Stimulated activated CD8-positive, alpha-beta memory T cell treated with anti-CD3 and anti-CD28 coated beads, Interleukin-2, amount 100 ng/mL, for 48 hours (primary cell): ENCODE data around the gene MYADML2.
"Not testable (repeated sequence)": the region's sequence is repeated elsewhere in the genome, so short reads cannot be mapped to it uniquely, and the experiment has no call there.

ENCODE experiments used
- DNase-seq, 2 donors: peaks; one replicate each; pipeline ENCODE4 v3.0.0-alpha.2; 2020; ENCODE audit warnings: low read depth in 2 of 2

The MYADML2 gene, protein sequence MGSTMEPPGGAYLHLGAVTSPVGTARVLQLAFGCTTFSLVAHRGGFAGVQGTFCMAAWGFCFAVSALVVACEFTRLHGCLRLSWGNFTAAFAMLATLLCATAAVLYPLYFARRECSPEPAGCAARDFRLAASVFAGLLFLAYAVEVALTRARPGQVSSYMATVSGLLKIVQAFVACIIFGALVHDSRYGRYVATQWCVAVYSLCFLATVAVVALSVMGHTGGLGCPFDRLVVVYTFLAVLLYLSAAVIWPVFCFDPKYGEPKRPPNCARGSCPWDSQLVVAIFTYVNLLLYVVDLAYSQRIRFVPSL

DNA sequence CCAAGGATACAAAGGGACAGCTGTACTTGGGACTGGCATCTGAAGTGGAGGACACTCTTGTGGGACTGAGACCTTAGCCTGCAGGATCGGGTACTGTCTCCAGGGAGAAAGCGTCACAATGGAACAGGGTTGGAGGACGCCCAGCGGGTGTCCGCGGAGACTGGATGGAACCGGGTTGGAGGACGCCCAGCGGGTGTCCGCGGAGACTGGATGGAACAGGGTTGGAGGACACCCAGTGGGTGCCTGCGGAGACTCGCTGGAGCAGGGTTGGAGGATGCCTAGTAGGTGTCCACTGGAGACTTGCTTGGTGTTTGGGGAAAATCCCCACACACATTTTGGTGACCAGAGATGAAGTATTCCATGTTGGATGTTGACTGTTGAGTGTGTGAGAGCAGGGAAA is at the start of gene MYADML2:
Gene MYADML2, minus strand, starts transcription at position 45 of the 400 bp plus-strand sequence. CDS start 5,492 bp downstream, outside the sequence.
- no peak for DNase-seq

DNA sequence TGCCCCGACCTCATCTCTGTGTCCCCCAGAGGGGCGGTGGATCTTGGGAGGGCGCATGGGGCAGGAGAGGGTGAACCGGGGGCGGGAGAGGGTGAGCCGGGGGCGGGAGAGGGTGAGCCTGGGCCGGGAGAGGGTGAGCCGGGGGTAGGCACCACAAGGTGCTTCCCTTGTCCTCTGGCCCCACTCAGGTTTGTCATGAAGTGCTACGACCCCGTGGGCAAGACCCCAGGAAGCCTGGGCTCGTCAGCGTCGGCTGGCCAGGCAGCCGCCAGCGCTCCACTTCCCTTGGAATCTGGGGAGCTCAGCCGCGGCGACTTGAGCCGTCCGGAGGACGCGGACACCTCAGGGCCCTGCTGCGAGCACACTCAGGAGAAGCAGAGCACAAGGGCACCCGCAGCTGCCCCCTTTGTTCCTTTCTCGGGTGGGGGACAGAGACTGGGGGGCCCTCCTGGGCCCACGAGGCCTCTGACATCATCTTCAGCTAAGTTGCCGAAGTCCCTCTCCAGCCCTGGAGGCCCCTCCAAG is 49.3 kb upstream of the MYADML2 start:
- no peak for DNase-seq

DNA sequence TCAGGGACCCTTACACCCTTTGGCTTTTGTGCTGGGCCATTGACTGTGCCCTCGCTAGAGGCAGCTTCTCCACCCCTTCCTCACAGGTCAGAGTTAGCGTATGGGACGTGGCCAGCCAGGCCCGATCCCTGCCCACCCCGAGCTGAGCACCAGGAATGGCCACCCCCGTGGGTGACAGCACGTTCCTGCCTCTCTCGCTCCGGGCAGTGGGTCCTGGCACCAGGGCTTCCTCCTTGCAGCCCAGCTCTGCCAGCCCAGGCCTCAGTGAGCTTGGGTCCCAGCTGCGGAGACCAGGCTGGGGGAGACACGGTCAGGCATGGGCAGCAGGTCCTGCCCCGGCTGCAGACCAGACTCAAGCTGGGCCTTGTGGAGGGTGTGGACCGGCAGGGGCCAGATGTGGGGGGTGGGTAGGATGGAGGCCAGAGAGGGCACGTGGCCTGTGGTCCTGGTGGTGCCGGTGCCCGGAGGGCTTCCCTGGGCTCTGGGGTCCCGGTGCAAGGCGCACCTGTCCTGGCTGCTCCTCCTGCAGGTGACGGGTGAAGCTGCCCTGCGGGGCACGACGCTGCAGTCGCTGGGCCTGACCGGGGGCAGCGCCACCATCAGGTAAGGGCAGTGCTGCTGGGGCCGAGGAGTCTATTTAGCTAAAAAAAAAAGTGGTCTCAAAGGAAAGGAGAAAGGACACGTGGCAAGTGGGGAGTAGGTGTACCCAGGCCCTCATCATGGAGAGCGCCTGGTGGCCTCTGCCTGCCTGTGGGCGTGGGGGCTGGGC is 48.6 kb upstream of the MYADML2 start:
- no peak for DNase-seq

DNA sequence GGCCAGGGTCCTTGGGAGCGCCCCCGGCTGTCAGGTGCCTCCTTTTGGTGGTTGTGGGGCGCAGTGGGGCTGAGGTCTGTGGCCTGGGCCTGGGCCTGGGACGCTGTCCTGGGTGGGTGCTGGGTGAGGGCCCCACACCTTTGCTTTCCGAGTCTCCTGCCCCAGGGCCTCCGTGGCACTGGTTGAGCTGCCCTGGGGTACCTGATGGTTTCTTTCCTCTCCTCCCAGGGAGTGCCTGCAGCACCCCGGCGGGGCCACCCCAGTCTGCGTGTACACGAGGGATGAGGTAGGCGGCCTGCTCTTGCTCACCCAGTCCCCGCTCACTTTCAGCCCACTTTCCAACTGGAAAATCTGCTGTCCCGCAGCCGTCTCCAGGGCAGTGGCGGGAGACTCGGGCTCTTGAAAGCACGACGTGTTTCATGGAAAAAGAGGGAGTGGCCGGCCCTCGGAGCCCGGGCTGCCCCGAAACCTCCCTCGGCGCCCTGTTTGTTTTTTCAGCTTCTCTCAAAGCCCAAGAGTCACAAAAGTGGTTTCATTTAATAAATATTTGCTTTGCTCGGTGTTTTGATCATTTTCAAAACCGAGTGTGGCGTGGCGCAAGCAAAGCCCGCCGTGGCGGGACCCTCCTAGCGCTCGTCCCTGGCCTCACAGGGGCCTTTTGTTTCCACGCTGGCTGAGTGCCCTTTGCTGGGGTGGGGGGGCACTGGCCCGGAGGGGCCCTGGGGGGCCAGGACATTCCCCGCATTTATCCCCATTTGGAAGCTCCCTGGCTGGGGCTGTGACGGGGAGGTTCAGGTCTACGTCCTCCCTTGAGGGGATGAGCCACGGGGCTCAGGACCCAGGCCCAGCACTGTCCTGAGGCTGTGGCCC is 47.8 kb upstream of the MYADML2 start:
- DNase-seq = no peak

DNA sequence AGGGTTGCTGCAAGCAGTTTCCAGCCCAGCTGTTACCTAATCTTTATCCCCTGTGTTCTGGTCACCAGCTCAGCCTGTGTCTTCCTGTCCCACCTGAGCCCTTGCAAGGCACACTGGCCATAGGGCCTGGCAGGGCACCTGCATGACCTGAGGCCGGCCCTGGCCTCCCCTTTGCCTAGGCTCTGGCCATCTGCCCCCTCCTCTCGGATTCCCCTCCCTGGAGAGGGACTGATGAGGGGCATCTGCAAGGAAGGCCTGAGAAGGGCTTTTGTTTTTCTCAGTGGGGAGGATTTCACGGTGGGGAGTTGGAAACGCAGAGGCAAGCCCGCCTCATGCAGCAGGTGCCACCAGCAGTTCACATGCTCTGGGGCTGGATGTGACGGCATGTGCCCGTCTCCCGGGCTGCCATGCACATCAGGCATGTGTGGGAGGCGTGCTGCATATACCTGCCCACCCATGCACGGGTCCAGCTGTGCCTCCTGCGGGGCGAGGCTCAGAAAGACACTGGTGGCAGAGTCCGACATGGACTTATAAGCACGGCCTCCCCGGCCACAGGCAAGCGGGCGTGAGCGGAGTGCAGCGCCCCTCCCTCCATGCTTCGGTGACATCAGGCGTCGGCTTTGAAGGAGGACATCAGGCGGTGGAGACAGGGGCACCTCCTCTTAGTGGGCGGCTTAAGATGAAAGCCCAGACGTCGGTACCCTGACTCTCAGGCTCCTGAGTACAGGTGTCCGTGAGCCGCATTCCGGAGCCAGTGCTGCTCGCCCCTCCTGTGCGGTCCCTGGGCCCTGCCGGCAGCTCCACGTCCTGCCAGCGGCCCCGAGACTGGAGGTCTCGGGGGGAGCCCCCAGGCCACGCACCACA is 46.9 kb upstream of the MYADML2 start:
- DNase-seq = no peak

DNA sequence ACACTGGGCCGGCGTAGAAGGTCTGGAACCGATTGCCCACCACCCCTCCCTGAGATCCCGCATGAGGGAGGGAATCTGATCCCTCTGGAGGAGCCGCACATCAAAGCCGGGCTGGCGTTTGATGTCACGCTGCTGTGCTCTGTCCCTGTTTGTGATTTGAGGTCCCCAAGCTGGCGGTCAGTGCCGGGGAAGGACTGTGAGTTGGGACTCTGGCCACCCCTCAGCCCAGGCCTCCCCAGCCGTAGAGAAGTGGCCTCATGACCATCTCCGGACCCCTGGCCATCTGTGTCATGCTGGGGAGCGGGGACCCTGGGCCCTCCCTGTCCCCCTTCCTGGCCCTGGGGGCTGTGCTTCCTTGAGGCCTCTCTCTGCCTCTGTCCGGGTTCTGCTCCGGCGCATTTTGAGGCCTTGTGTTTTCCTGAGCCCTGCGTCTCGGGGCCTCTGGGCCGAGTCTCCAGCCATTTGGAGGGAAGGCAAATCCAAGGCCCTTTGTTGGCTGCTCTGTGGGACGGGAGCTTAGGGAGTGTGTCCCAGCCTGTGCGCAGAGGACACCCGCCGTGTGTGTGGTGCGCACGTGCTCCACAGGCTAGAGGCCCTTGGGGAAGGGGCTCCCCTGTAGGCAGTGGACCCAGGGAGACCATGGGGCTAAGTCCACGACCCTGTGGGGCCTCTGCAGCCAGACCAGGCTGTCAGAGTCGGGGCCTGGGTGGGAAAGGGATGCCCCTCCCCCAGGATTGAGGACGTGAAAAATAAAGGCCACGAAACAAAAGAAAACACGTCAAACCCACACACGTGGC is 45.5 kb upstream of the MYADML2 start:
- no peak for DNase-seq

DNA sequence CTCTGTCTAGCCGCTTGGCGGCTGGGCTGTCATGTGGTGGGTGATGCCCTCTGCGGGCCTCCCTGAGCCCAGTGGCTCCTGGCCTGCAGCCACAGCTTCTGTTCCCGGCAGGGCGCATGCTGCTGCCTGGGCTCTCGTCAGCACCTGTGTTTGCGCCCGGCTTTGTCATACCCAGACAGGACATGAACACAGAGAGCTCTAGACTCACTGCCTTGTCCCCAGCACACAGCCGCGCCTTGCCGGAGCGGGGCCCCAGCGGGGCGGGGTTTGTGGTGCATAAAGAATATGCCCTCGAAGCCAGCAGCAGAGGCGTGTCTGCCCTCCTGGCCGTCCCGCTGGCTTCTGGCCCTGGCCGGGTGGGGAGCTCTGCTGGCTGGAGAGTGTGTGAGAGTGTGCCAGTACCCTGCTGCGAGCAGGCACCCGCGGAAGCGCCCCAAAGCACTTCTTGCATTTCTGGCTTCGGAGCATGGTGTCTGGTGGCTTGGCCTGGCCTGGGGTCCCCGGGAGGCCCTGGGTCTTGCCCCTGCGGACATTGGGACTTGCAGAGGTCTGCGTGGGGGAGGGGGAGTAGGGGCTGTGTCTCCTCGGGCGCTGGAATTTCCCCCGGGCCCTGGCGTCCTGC is 44.8 kb upstream of the MYADML2 start:
- DNase-seq = no peak

DNA sequence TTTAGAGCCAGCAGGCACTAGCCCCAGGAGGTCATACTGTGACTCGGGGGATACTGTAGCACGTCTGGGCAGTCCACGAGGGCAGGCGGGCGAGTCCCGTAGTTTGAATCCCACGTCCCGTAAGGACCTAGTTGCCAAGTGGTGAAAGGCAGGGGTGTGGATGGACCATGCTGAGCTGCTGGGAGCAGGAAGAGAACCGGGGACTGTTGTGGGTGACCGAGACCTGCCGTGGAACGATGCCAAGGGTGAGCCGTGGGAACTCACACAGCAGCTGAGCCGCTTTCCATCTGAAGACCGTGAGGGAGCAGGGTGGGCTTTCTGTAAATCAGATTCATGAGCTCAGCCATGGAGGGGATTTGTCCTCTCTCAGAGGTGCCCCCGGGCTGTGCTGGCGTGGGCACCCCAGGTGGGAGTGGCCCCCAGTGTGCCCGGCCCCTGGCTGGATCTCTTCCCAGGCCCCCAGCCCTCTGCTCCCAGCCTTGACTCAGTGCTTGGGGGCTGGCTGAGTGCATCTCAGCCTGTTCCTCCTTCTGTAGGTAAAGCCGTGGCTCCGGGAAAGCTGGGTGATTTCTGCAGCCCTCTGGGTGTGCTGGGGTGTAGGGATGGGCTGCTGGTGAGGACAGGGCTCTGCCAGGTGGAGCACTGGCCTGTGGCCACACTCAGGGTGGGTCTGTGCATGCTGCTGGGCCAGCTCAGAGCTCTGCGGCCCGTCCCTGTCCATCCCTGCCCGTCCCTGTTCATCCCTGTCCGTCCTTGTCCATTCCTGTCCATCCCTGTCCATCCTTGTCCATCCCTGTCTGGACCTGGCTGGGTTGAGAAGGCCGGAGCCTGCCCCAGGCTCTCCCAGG is 44.0 kb upstream of the MYADML2 start:
- DNase-seq = no peak

DNA sequence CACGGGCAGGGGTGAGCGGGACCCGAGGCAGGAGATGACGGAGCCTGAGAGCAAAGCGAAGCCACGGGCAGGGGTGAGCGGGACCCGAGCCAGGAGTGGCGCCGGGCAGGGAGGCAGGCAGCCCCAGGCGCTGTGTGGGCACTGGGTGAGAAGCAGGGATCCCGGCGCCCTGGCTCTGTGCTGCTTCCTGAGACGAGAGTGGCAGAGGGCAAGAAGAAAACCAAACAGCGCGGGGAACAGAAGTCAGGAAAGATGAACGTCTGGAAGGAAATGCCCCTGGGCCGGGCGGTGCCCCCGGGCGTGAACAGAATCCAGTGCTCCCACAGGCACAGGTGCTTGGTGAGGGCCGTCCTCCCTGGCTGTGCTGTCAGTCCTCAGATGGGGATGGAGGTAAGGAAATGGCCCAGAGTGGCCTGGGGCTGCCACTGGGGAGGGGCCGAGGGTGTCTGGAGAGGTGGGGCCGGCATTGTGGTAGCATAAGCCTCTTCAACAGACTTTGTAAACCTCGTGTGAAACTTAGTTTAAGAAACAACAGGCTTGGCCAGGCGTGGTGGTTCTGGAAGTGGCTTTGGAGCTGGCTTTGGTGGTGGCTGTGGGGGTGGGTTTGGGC is 40.2 kb upstream of the MYADML2 start:
- no peak for DNase-seq

DNA sequence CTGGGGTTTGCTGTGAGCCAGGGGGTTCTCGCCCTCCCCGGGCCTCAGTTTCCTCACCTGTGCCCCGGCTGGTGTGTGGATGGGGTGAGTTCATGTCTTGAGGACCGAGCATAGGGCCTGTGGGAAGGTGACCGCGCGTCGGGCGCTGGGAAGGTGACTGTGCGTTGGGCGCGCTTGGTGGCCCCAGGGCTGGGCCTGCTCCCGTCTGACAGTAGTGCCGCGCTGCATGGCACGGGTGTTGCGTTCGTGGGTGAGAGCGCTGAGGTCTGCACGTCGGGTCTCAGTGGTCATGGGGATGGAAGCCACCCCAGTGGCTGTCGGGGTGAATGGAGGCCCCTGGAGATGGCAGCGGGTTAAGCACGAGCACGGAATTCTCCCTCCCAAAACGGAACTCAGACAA is 39.6 kb upstream of the MYADML2 start:
- no peak for DNase-seq

DNA sequence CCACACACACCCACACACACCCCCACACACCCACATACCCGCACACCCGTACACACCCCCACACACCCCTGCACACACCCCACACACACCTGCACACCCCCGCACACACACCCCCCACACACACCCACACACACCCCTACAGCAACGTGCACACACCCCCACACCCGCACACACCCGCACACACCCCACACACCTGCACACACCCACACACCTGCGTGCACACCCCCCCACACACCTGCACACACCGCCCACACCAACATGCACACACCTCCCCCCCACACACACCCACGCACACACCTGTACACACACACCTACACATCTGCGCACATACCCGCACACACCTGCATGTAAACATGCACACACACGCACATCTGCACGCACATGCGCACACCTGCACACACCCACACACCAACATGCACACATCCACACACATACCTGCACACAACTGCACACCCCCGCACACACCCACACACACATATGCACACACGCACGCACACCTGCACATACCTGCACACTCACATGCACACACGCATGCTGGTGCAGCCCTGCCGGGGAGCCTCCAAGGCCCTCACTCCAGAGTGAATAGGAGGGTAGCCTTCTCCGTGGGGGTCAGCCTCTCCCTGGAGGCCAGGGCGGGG is 37.9 kb upstream of the MYADML2 start:
- DNase-seq = no peak

DNA sequence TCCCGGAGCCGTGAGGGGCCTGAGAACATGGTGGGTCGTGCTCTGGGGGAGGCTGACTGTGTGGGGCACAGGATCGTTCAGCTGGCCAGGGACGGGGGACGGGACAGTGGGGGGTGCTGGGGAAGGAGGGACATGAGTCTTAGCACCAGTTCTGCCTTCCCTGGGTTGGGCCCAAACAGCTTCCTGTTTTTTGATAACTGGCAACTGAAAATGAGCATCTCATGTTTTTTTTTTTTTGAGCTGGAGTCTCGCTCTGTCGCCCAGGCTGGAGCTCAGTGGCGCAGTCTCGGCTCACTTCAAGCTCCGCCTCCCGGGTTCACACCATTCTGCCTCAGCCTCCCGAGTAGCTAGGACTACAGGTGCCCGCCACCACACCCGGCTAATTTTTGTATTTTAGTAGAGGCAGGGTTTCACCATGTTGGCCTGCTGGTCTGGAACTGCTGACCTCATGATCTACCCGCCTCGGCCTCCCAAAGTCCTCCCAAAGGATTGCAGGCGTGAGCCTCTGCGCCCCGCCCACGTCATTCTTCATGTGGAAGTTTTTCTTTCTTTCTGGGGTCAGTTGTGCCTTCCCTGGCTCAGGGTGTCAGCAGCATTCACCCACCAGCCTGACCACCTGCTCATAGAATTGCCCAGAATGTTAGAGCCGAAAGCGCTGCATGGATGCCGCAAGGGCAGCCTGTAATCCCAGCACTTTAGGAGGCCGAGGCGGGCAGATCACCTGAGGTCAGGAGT is 36.8 kb upstream of the MYADML2 start:
- DNase-seq = no peak

DNA sequence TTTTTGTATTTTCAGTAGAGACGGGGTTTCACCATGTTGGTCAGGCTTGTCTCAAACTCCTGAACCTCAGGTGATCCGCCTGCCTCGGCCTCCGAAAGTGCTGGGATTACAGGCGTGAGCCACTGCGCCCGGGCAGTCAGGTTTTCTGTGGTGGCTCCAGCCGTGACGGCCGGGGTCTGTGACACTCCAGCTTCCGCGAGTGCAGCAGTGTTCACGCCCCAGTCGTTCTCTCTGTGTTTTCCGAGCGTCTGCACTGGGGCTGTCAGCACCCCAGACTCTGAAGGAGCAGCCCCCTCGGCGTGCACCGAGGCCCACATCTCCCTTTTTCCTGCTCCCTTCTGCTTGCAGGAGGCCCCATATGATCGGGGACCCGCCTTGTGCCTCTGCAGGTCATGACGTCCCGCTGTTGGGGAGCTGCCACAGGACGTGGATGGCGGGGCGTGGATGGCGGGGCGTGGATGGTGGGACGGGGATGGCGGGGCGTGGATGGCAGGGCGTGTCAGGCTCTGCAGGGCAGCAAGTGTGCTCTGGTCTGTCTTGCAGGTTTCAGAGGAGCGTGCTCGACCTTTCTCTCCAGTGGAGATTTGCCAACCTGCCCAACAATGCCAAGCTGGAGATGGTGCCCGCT is 36.1 kb upstream of the MYADML2 start:
- DNase-seq = no peak

DNA sequence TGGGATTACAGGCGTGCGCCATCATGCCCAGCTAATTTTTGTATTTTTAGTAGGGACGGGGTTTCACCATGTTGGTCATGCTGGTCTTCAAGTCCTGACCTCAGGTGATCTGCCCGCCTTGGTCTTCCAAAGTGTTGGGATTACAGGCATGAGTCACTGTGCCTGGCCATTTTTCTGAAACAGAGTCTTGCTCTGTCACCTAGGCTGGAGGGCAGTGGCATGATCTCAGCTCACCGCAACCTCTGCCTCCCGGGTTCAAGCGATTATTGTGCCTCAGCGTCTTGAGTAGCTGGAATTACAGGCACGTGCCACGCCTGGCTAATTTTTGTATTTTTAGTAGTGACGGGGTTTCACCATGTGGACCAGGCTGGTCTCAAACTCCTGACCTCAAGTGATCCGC is 34.5 kb upstream of the MYADML2 start:
- DNase-seq = not testable (repeated sequence)

DNA sequence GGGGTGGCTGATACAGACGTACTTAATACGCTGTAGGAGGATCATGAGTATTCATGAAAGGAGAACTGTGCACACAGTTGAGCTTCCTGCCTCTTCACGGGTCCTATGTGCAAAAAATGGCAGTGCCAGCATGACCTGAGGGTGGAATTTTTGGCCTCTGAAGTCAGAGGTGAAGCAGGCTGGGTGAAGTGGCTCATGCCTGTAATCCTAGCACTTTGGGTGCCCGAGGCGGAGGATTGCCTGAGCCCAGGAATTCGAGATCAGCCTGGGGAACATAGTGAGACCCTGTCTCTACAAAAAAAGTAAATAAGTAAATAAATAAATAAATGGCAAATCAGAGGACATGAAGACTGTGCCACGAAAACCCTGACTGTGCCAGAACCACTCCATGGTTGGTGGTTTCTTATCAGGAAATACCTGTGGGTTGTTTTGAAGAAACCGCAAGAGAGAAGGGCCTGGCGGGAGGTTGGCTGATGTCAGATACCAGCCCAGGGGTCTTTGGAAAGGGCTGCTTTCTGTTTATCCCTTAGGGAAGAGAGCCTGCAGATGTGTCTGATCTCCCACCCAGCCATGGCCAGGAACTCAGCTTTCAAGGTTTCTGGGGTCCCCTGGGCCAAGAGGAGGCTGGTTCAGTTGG is 33.8 kb upstream of the MYADML2 start:
- no peak for DNase-seq

DNA sequence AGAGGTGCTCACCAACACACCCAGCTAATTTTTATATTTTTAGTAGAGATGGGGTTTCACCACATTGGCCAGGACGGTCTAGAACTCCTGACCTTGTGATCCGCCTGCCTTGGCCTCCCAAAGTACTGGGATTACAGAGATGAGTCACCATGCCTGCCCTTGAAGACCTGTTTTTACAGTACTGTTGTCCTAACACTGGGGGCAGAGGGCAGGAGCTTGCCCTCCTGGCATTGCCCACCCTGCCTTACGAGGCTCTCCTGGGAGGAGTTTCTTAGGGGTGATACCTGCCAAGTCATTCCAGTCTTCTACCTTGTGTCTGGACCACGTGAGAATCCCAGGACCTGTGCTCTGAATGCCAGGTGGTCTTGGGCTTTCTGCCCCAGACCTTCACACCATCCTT is 33.1 kb upstream of the MYADML2 start:
- no peak for DNase-seq
